Stomach (tissue), 4 donors: ENCODE data around the gene MIS12.

Source experiments
- CTCF ChIP-seq, 7 experiments: fragments of 450-650 bp in 4 of 7; fragments of 200-600 bp in 3 of 7; sonication (generic) in 3 of 7; IDR thresholded peaks; one replicate each; pipeline ENCODE4 v1.5.1; 2016 to 2019; ENCODE audit warnings: antibody characterized with exemption in 7 of 7, control low read depth in 2 of 7, mild to moderate bottlenecking in 1 of 7
- EP300 ChIP-seq: sonication (generic); formaldehyde crosslinking; IDR thresholded peaks from one replicate; pipeline ENCODE4 v1.6.1; 2017; ENCODE audit warnings: antibody characterized with exemption
- POLR2A ChIP-seq, 4 donors: fragments of 450-650 bp; IDR thresholded peaks; one replicate each; pipeline ENCODE4 v1.6.1; 2016; ENCODE audit warnings: antibody characterized with exemption in 4 of 4, control low read depth in 2 of 4, mild to moderate bottlenecking in 1 of 4, moderate library complexity in 1 of 4
- POLR2AphosphoS5 ChIP-seq, 3 donors: sonication (generic); formaldehyde crosslinking; IDR thresholded peaks; one replicate each; pipeline ENCODE4 v1.6.1; 2016; ENCODE audit warnings: antibody characterized with exemption in 3 of 3

- no peak for TF ChIP-seq CTCF (IDR thresholded peaks at IDR 0.05)
- no peak for TF ChIP-seq POLR2AphosphoS5 (IDR thresholded peaks at IDR 0.05)
- TF ChIP-seq POLR2A (IDR thresholded peaks at IDR 0.05): no peak
- no peak for TF ChIP-seq EP300
Measured at GRCh38 chr17:5473906-5474305, 12.5 kb upstream of the MIS12 start.
